Transverse colon (tissue), 4 donors: ENCODE measurements around the gene CHCHD6. TPM values are rescaled to one million over a fixed set of nuclear protein-coding genes. Genes with fewer than 3 reads are reported as not detected.

Source experiments
- DNase-seq: peaks from one replicate; pipeline ENCODE4 v3.0.0-alpha.2; 2019
- H3K27ac ChIP-seq, 4 donors: fragments of 200-600 bp; sonication (generic); 2 replicates each; pipeline ENCODE4 v1.5.1; 2016 to 2018; ENCODE audit warnings: inconsistent platforms in 4 of 4
- H3K27me3 ChIP-seq: fragments of 200-600 bp; sonication (generic); 2 replicates; pipeline ENCODE4 v1.5.1; 2017; ENCODE audit warnings: inconsistent platforms
- H3K36me3 ChIP-seq, 4 donors: fragments of 200-600 bp; sonication (generic); 2 replicates each; pipeline ENCODE4 v1.5.1; 2017 to 2019; ENCODE audit warnings: inconsistent platforms in 4 of 4
- H3K4me1 ChIP-seq, 4 donors: fragments of 200-600 bp; sonication (generic); 2 replicates each; pipeline ENCODE4 v1.5.1; 2017 to 2020; ENCODE audit warnings: inconsistent platforms in 4 of 4
- H3K4me3 ChIP-seq, 4 donors: fragments of 200-600 bp; sonication (generic); 1 replicate in 1 of 4; 2 replicates in 3 of 4; pipeline versions ENCODE4 v1.5.1 to v1.6.1; 2017 to 2019; ENCODE audit warnings: inconsistent platforms in 4 of 4
- H3K9me3 ChIP-seq, 2 donors: fragments of 200-600 bp; sonication (generic); 2 replicates each; pipeline ENCODE4 v1.5.1; 2017 to 2019; ENCODE audit warnings: inconsistent platforms in 2 of 2
- EP300 ChIP-seq: sonication (generic); formaldehyde crosslinking; IDR thresholded peaks from one replicate; pipeline ENCODE4 v1.6.1; 2017; ENCODE audit warnings: antibody characterized with exemption, low read depth
- POLR2A ChIP-seq: fragments of 450-650 bp; IDR thresholded peaks from one replicate; pipeline ENCODE4 v1.6.1; 2016; ENCODE audit warnings: antibody characterized with exemption, mild to moderate bottlenecking, moderate library complexity
- POLR2AphosphoS5 ChIP-seq, 3 donors: sonication (generic); formaldehyde crosslinking; IDR thresholded peaks; one replicate each; pipeline ENCODE4 v1.6.1; 2016; ENCODE audit warnings: antibody characterized with exemption in 3 of 3
- WGBS, 2 donors: methylation state at CpG; one replicate each; pipeline ENCODE4 v1.1.5; 2018; ENCODE audit warnings: low coverage in 1 of 2; 5-methylcytosine and 5-hydroxymethylcytosine counted together
- in situ Hi-C, 4 donors: fragments of 200-750 bp; cut with MboI; loops; one replicate each; pipeline versions ENCODE4 v1.15.0 to v1.15.1; 2017; ENCODE audit warnings: low sequenced_read_pairs in 3 of 4, low pct_ligation_motif_present in 1 of 4, low pct_unique_long_range_greater_than_20kb in 1 of 4
- intact Hi-C: fragments of 100-400 bp; cut with DNase I; formaldehyde crosslinking; loops from one replicate; pipeline ENCODE4 v1.15.1; 2023; ENCODE audit warnings: low total_unique reads
- total RNA-seq, 4 donors: library from RNA; depleted of rRNA; stranded (reverse); fragments of >200 nt; gene quantifications; one replicate each; pipeline ENCODE4 v1.1.0, GENCODE V29; 2016
- TF ChIP-seq, protein P1 (sequence below), 5 experiments: fragments of 200-600 bp in 3 of 5; fragments of 450-650 bp in 2 of 5; sonication (generic) in 3 of 5; IDR thresholded peaks; 1 replicate in 2 of 5; 2 replicates in 3 of 5; pipeline ENCODE4 v1.5.1; 2016 to 2017; ENCODE audit warnings: antibody characterized with exemption in 5 of 5, inconsistent platforms in 3 of 5, mild to moderate bottlenecking in 2 of 5, moderate library complexity in 1 of 5

The CHCHD6 gene
- total RNA-seq, 4 donors from 2014 or later: 4.6 to 12.1 (median 5.3) TPM

DNA sequence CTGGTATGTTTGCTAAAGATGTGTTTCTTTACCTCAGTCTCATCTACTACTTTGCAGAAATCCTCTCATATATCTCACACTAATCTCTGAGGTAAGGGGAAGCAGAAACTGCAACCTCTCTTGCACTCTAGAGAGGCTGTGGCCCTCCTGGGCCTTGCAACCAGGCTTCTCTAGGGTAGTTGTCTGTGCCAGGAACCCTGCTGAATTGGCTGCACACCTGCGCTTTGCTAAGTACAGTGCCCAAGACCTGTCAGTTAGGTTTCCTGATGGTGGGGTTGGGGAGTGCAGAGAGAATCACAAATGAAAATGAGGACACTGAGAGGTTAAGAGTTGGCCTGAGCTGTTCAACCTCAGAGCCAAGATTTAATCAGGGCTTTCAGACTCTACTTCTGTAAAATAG, 161.7 kb downstream of the CHCHD6 start:
- H3K27ac ChIP-seq: no peak overlapping the region
- TF ChIP-seq POLR2A: no peak
- TF ChIP-seq POLR2AphosphoS5 (IDR thresholded peaks at IDR 0.05): no peak
- no peak for TF ChIP-seq EP300
- TF ChIP-seq, protein P1, sequence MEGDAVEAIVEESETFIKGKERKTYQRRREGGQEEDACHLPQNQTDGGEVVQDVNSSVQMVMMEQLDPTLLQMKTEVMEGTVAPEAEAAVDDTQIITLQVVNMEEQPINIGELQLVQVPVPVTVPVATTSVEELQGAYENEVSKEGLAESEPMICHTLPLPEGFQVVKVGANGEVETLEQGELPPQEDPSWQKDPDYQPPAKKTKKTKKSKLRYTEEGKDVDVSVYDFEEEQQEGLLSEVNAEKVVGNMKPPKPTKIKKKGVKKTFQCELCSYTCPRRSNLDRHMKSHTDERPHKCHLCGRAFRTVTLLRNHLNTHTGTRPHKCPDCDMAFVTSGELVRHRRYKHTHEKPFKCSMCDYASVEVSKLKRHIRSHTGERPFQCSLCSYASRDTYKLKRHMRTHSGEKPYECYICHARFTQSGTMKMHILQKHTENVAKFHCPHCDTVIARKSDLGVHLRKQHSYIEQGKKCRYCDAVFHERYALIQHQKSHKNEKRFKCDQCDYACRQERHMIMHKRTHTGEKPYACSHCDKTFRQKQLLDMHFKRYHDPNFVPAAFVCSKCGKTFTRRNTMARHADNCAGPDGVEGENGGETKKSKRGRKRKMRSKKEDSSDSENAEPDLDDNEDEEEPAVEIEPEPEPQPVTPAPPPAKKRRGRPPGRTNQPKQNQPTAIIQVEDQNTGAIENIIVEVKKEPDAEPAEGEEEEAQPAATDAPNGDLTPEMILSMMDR (IDR thresholded peaks at IDR 0.05): no peak
- no peaks in the 10 kb centered on the region for H3K36me3 ChIP-seq
- intact Hi-C loops: no loop called here
- H3K4me1 ChIP-seq: no peaks in the 10 kb centered on the region
- 95% methylated on average over 1 of the region's 1 CpG; no CpG with 5 or more reads in 1 of the 2 donors for whole genome bisulfite sequencing, 2 donors
- DNase-seq: no peak
- no peaks in the 10 kb centered on the region for H3K27me3 ChIP-seq
- no peaks in the 10 kb centered on the region for H3K9me3 ChIP-seq
- H3K4me3 ChIP-seq: no peak overlapping the region
- in situ Hi-C loops: no loop called here

DNA sequence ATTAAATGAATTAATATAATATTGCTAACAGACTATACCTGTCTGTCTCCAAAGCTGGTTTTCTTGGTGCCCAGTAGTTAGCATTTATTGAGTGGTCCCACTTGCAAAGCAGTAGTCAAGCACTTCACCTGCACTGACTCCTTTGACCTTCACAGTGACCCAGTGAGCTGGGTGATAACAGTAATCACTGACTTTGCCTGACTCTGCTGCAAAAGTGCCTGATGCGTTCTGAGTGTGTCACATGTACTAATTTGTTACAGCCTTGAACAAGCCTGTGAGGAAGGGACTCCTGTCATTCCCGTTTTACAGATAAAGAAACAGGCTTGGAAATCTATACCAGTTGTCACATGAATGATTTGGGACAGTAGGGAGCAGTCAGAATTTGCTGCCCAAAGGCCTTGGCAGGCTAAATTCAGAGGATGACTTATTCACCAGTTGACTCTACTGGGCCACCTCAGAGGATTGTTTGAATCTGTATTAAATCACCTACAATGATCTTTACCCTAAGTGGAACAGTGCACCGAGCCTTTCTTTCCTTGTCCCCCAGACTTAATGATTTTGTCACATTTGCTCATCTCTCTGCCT, 162.2 kb downstream of the CHCHD6 start:
- WGBS, 2 donors: 88 to 97% methylated on average over 1 to 3 of the region's 3 CpGs
- TF ChIP-seq POLR2A: no peak
- TF ChIP-seq POLR2AphosphoS5 (IDR thresholded peaks at IDR 0.05): no peak
- no peak for TF ChIP-seq EP300
- TF ChIP-seq, protein P1 (IDR thresholded peaks at IDR 0.05): no peak
- Histone ChIP-seq H3K9me3 (no peaks in the 10 kb centered on the region), H3K27ac (no peak overlapping the region), H3K36me3 (no peaks in the 10 kb centered on the region), H3K27me3 (no peaks in the 10 kb centered on the region), H3K4me1 (no peaks in the 10 kb centered on the region), H3K4me3 (no peak overlapping the region)
- in situ Hi-C loops (no loop called here), intact Hi-C loops (no loop called here)
- no peak for DNase-seq

DNA sequence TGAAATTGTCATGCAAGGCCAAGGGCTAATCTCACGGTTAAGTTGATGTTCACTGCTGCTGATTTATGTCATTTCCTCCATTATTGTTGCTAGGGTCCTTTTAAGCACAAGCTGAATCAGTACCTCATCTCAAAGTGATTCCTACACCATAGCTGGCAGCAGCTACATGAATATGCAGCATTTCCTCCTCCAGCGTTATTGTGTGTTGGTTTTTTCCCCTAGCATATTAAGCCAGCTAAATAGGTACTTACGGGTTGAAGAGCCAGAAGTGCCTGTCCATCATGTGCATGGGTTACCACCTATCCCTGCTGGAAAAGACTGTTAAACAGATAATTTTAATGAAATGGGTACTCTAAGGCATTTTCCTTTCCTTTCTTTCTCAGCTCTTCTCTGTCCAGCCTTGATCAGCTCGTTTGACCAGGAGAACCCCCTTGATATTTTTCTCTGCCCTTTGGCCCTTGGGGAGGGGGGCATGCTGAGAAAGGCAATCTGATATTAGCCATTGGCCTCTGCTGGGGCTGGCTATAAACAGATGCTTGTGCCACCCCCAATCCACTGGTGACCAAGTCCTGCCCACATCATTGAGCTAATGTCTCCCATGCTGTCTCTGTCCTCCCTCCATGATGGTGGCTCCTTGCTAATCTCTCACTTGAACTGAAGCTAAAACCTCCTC, 163.3 kb downstream of the CHCHD6 start:
- Histone ChIP-seq H3K27me3 (no peaks in the 10 kb centered on the region), H3K27ac (no peak overlapping the region), H3K4me1 (no peaks in the 10 kb centered on the region), H3K36me3 (no peaks in the 10 kb centered on the region), H3K9me3 (no peaks in the 10 kb centered on the region), H3K4me3 (no peak overlapping the region)
- no peak for TF ChIP-seq POLR2AphosphoS5 (IDR thresholded peaks at IDR 0.05)
- TF ChIP-seq POLR2A: no peak
- TF ChIP-seq, protein P1 (IDR thresholded peaks at IDR 0.05): no peak
- TF ChIP-seq EP300: no peak
- in situ Hi-C loops: no loop called here
- DNase-seq: no peak
- intact Hi-C loops: no loop called here
- 68 to 76% methylated on average over 2 to 4 of the region's 4 CpGs for WGBS, 2 donors

DNA sequence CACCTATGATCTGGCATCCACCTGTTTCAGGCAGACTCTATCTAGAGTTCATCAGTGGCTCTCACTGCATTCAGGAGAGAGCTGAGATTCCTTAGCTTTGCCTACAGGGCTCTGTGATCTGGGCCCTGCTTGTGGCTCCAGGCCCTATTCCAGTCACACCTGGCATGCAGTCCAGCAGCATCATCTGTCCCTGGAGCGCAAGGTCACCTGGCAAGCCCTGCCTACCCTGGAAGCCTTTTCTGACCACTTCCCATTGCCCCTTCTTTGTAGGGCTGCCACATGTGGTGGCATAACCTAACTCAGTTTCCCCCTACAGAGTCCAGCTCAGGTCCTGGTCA, 163.8 kb downstream of the CHCHD6 start:
- TF ChIP-seq POLR2A: no peak
- no peak for TF ChIP-seq POLR2AphosphoS5 (IDR thresholded peaks at IDR 0.05)
- in situ Hi-C loops (no loop called here), intact Hi-C loops (no loop called here)
- Histone ChIP-seq H3K36me3 (no peaks in the 10 kb centered on the region), H3K27me3 (no peaks in the 10 kb centered on the region), H3K4me3 (no peak overlapping the region), H3K4me1 (no peaks in the 10 kb centered on the region), H3K27ac (no peak overlapping the region), H3K9me3 (no peaks in the 10 kb centered on the region)
- DNase-seq: no peak
- WGBS, 2 donors: 100% methylated on average over 1 of the region's 1 CpG; no CpG with 5 or more reads in 1 of the 2 donors
